ENCODE data around the gene GALNT13.

Gene GALNT13

DNA sequence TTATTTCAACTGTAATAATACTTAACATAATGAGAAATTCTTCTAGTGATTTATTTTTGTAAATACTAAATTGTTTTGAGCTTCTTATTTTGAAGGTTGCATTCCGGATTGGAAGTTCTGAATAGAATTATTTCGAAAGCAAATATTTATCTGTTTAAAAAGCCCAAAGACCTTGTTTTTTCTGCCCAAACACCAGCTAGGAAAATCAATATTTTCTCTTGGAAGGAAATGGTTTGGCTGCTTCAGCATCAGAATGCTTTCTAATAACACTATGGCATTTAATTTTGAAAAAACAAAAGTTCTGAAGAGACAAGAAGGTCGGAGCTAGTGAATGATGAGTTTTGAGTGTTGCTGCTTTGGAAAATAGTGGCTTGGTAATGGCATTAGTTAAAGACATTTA, 522.9 kb downstream of the GALNT13 start:
- in situ Hi-C loops (cut with HindIII; ENCODE audit: low sequenced_read_pairs), result no loop called here

- in situ Hi-C loops (cut with HindIII; ENCODE audit: low sequenced_read_pairs), result no loop called here
Observed at GRCh38 chr2:154400563-154401290, 529.0 kb downstream of the GALNT13 start.

DNA sequence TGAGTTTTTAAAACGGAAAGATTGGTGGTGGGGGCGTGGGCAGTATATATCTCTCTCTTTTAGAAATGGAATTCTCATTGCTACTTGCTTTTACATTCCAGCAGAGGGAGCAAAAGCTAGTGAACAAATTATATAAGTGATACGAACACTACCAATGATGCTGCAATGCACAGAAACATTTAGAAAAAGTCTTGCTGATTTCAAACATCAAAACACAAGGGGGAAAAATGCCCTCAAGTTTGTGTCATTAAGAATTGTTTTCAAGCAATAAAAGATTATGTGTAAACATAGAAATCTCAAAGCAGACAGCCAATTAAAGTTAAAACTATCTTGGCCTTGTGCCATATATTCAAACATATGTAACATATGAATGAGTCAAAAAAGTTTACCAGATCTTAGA, 530.5 kb downstream of the GALNT13 start:
- in situ Hi-C loops (cut with HindIII; ENCODE audit: low sequenced_read_pairs), result no loop called here

- in situ Hi-C loops (cut with HindIII; ENCODE audit: low sequenced_read_pairs), result no loop called here
Observed at GRCh38 chr2:154403242-154403790, 531.6 kb downstream of the GALNT13 start.

- in situ Hi-C loops (cut with HindIII; ENCODE audit: low sequenced_read_pairs), result no loop called here
Observed at GRCh38 chr2:154408786-154409185, 537.1 kb downstream of the GALNT13 start.

- in situ Hi-C loops (cut with HindIII; ENCODE audit: low sequenced_read_pairs), result no loop called here
Observed at GRCh38 chr2:154422251-154422650, 550.5 kb downstream of the GALNT13 start.

- in situ Hi-C loops (cut with HindIII; ENCODE audit: low sequenced_read_pairs), result no loop called here
Observed at GRCh38 chr2:154425994-154426393, 554.3 kb downstream of the GALNT13 start.

GRCh38 chr2:154427453-154427852, 555.7 kb downstream of the GALNT13 start:
- in situ Hi-C loops (cut with HindIII; ENCODE audit: low sequenced_read_pairs), result no loop called here

DNA sequence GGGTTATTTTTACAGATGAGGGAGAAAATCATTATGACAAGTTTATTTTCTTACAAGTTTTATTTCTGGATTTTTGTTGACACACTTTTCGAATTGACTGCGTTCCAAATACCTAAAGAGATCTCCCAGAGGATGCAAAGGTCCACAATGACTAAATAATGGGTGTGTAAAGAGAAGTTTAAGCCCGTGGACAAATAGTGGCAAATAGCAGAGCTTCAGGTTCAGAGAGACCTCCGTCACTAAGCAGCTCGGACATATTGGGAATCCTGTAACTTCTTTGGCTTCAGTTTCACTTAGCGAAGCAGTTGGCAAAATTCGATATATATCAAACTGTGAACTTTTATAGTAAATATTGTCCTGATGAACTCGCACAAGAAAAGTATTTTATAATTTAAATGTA, 556.3 kb downstream of the GALNT13 start:
- in situ Hi-C loops (cut with HindIII; ENCODE audit: low sequenced_read_pairs), result no loop called here

DNA sequence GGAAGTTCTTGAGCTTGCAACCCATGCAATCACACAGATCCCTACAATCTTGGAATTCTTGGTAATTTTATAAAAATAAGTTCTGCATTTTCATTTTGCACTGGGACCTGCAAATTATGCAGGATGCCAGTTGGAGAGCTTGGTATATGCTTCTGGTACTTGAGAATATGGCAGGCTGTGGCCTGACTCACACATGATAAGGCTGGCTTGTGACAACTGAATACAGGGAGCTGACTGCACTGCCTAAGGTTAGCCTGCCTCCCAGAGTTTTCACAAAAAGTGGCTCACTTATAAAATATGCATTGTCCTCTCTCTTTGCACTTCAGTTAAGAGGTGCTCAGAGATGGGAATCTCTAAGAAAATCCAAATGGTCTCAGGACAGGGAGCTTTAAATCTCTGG, 561.3 kb downstream of the GALNT13 start:
- in situ Hi-C loops (cut with HindIII; ENCODE audit: low sequenced_read_pairs), result no loop called here

DNA sequence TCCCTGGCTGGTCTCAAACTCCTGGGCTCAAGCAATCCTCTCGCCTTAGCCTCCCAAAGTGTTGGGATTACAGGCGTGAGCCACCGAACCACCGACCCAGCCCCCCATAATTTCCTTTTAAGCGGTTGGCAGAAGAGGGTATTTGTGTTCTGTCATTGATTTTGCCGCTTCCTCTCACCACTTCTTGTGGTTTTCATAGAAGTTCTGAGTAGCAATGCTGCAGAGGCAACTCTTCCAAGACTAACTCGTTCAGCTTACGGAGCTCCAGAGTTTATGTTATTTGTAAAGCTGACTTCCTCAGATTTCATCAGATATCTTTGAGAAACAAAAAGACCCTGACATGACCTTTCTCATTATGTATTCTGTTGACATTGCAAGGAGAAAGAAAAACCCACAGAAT, 565.4 kb downstream of the GALNT13 start:
- in situ Hi-C loops (cut with HindIII; ENCODE audit: low sequenced_read_pairs), result no loop called here

DNA sequence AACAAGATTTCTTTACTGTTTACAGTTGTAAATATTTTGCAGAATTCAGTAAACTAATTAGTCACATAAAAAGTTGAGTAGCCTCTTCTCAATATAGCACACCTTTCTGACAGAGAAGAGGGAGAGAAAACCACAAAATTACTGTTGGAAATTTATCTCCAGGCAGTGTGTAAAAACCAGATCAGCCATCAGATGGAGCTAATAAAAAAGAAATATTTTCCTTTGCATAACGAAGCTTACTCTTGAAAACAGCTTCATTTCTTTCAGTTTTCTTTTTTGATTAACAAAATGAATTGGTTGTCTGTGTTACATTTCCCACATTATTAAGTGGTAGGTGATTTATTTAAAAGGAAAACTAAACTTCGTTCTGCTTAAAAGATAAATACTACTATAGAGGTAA, 567.4 kb downstream of the GALNT13 start:
- in situ Hi-C loops (cut with HindIII; ENCODE audit: low sequenced_read_pairs), result no loop called here

GRCh38 chr2:154443919-154444318, 572.2 kb downstream of the GALNT13 start:
- in situ Hi-C loops (cut with HindIII; ENCODE audit: low sequenced_read_pairs), result no loop called here

GRCh38 chr2:154446324-154446723, 574.6 kb downstream of the GALNT13 start:
- in situ Hi-C loops (cut with HindIII; ENCODE audit: low sequenced_read_pairs), result no loop called here

GRCh38 chr2:154447727-154448418, 576.2 kb downstream of the GALNT13 start:
- in situ Hi-C loops (cut with HindIII; ENCODE audit: low sequenced_read_pairs), result no loop called here

GRCh38 chr2:154449951-154450658, 578.4 kb downstream of the GALNT13 start:
- in situ Hi-C loops (cut with HindIII; ENCODE audit: low sequenced_read_pairs), result no loop called here

DNA sequence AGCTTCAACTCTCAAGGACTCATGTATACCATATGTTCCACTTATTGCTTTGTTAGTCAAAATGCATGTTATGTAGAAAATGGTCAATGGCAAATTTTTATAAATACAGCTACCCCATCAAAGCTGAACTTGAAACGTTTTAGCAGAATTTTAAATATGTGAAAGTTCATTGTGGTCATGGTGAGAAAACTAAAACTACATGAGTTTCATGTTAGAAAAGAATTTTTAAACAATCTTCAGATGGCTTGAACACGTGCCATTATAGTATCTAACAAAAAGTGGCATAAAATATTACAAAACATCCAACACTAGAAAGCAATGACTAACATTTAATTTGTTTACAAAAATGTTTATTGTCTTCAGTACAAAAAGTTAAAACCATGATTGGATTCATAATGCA, 580.7 kb downstream of the GALNT13 start:
- in situ Hi-C loops (cut with HindIII; ENCODE audit: low sequenced_read_pairs), result no loop called here

- in situ Hi-C loops (cut with HindIII; ENCODE audit: low sequenced_read_pairs), result no loop called here
Observed at GRCh38 chr2:154452906-154453493, 581.3 kb downstream of the GALNT13 start.

- in situ Hi-C loops (cut with HindIII; ENCODE audit: low sequenced_read_pairs), result no loop called here
Observed at GRCh38 chr2:154455166-154455565, 583.4 kb downstream of the GALNT13 start.

GRCh38 chr2:154455866-154456265, 584.1 kb downstream of the GALNT13 start:
- in situ Hi-C loops (cut with HindIII; ENCODE audit: low sequenced_read_pairs), result no loop called here

DNA sequence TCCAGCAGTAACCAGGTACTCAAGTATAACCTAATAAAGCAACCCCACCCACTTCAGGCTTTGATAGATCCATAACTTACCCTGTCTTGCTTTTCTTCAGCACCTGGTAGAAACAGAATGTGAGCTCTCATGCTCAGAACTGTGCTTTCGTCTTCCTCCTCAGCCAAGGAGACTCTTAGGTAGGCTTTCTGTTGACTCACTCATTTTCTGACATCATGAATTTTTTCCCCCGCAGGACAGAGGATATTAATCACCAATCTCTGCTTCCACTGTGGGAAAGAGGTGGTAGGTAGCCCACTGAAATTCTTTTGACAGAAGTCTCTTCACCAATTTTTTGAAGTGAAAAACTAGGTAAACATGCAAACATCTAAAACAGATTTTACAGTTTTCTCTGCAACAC, 585.6 kb downstream of the GALNT13 start:
- in situ Hi-C loops (cut with HindIII; ENCODE audit: low sequenced_read_pairs), result no loop called here

Data from DLD1 (cell line).